ENCODE measurements around the gene TICRR. TPM values are rescaled to one million over a fixed set of nuclear protein-coding genes. Genes with fewer than 3 reads are reported as not detected.
"Not testable (repeated sequence)": the region's sequence is repeated elsewhere in the genome, so short reads cannot be mapped to it uniquely, and the experiment has no call there.

TICRR gene
- total RNA-seq, 1 donor from 2014 or later: 1.2 TPM

DNA sequence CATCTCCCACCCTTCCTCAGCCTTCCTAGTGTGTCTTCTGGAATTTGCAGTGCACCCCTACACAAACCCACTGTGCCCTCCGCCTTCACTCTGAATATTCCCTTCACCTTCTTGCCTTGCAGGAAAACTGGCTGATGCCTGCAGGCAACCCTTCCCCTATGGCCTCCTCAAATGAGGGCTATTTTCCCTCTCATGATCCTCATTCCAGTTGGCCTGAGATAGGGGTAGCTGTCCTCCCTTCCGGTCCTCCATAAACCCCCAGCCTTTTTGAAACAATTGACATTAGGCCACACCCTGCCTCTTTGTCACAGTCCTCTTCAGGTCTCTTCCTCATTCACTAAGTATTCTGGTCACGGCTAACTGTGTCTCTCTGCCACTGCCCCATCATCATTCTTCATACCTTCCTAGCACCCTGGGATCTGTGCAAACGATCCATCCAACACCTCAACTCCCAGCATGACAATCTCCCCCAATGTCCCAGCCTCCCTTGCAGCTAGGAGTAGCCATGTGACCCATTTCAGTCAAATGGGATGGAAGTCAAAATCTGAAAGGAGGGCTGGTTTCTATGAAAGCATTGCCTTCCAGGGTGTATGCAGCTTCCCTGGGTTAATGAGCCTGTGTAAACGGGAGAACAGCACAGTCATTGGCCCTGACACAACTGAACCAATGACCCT, 8.5 kb upstream of the TICRR start:
- no peak for FAIRE-seq
- no peak for DNase-seq (ENCODE audit: low spot score in 2 of 2)

DNA sequence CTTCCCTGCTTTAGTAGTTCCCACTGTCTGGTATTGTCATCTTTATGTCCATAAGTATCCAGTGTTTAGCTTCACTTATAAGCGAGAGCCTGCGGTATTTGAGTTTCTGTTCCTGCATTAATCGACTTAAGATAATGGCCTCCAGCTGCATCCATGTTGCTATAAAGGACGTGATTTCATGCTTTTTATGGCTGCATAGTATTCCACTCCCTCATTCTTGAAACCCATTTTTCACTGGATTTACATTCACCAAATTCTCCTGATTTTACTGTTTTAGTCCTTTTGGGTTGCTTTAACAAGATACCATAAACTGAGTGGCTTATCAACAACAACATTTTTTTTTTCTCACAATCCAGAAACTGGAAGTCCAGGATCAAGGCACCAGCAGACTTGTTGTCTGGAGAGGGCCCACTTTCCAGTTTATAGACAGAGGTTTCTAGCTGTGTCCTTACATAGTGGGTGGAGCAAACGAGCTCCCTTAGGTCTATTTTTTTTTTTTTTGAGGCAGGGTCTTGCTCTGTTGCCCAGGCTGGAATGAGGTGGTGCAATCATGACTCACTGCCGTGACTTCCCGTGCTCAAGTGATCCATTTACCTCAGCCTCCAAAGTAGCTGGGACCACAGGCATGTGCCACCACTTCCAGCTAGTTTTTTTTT, 6.1 kb upstream of the TICRR start:
- no peak for DNase-seq (ENCODE audit: low spot score in 2 of 2)
- FAIRE-seq: no peak

DNA sequence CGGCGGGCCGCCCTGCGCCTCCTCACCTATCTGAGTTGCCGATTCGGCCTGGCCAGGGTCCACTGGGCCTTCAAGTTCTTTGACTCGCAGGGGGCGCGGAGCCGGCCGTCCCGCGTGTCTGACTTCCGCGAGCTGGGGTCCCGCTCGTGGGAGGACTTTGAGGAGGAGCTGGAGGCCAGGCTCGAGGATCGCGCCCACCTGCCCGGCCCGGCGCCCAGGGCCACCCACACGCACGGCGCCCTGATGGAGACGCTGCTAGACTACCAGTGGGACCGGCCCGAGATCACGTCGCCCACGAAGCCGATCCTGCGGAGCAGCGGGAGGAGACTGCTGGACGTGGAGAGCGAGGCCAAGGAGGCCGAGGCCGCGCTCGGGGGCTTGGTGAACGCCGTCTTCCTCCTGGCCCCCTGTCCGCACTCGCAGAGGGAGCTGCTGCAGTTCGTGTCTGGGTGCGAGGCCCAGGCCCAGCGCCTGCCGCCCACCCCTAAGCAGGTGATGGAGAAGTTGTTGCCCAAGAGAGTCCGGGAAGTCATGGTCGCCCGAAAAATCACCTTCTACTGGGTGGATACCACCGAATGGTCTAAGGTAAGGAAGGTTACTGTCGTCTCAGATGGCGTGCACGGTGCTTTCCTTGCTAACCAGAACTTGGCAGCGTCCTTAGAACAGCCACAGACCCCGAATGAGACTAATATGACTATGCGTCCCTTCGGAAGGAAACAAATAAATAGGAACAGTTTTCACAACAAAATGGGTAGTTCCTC, 567 bp downstream of the TICRR start:
- no peak for FAIRE-seq
- DNase-seq (ENCODE audit: low spot score in 2 of 2): no peak

DNA sequence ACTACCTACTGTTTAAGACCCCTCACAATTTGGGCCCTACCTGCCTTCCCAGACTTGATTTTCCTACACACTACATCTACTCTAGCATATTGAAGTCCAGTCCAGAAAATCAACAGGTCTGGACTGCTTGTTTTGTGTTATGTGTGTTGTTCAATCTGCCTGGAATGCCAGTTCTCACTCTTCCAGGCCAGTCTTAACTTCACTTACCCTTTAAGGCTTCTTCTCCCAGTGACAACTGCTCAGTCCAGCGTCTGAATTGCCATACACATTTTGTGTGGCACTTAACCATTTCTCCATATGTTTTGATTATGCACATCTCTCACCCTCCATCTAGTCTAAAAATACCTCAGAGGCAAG, 1.1 kb downstream of the TICRR start:
- no peak for FAIRE-seq
- no peak for DNase-seq (ENCODE audit: low spot score in 2 of 2)

GRCh38 chr15:89577776-89578115, 2.5 kb downstream of the TICRR start:
- FAIRE-seq: no peak

GRCh38 chr15:89578146-89578545, 2.9 kb downstream of the TICRR start:
- no peak for DNase-seq (ENCODE audit: low spot score in 2 of 2)

More at GRCh38 chr15:89577776-89578115, 2.5 kb downstream of the TICRR start:
- DNase-seq (ENCODE audit: low spot score in 2 of 2): no peak

DNA sequence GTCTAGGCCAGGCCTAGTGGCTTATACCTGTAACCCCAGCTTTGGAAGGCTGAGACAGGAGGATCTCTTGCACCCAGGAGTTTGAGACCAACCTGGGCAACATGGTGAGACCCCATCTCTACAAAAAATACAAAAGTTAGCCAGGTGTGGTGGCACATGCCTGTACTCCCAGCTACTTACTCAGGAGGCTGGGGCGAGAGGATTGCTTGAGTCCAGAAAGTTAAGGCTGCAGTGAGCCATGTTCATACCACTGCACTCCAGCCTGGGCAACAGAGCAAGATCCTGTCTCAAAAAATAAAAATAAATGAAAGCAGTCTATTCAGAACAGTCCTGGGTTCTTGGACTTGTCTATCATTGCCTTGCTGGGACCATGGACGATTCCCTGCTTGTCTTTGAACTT, 5.5 kb downstream of the TICRR start:
- not testable (repeated sequence) for FAIRE-seq; DNase-seq (ENCODE audit: low spot score in 2 of 2)

More at GRCh38 chr15:89578146-89578545, 2.9 kb downstream of the TICRR start:
- FAIRE-seq: no peak

- FAIRE-seq (no peak), DNase-seq (ENCODE audit: low spot score in 2 of 2) (no peak)
Measured at GRCh38 chr15:89586651-89587050, 11.4 kb downstream of the TICRR start.

- no peak for FAIRE-seq
- DNase-seq (ENCODE audit: low spot score in 2 of 2): no peak
Measured at GRCh38 chr15:89587955-89588354, 12.7 kb downstream of the TICRR start.

DNA sequence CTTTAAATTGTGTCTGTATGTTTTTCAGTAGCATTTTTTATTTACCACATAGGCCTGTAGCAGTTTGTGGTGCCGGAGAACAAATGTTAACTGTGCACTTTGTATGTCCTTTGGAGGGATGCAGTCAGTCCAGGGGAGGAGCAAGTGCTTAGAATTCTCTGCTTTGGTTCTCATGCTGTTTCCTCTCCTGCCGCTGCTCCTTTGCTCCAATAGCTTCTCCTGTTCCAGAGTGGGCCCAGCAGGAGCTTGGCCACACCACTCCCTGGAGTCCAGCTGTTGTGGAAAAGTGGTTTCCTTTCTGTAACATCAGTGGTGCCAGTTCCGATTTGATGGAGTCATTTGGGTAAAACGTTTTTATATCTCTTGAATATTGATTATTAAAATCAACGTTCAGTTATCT, 16.6 kb downstream of the TICRR start:
- no peak for DNase-seq (ENCODE audit: low spot score in 2 of 2)
- no peak for FAIRE-seq

DNA sequence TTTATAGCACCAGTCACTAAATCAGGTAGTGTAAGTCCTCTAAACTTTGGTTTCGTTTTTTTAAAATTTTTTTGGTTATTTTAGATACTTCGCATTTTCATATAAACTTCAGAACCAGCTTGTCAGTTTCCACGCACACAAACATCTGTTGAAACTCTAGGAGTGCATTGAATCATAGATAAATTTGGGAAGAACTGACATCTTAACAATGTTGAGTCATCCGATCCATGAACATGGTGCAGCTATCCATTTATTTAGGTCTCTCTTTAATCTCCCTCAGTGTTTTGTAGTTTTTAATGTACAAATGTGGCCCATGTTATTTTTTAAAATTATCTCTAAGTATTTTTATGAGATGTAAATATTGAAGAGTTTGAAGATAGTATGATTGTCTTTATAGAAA, 17.7 kb downstream of the TICRR start:
- DNase-seq (ENCODE audit: low spot score in 2 of 2): no peak
- no peak for FAIRE-seq

- FAIRE-seq (no peak), DNase-seq (ENCODE audit: low spot score in 2 of 2) (no peak)
Measured at GRCh38 chr15:89599021-89599420, 23.8 kb downstream of the TICRR start.

DNA sequence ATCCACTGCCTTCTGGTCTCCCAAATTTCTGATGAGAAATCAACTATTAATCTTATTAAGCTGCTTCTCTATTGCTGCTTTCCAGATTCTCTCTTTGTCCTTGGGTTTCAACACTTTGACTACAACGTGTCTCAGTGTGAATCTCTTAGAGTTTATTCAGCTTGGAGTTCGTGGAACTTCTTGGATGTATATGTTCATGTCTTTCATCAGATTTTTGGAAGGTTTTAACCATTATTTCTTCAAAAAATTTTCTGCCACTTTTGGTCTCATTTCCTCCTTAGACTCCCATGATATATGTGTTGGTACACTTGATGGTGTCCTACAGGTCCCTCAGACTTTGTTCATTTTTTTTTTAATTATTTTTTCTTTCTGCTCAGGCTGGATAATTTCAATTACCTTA, 36.0 kb downstream of the TICRR start:
- DNase-seq (ENCODE audit: low spot score in 2 of 2): no peak
- no peak for FAIRE-seq

DNA sequence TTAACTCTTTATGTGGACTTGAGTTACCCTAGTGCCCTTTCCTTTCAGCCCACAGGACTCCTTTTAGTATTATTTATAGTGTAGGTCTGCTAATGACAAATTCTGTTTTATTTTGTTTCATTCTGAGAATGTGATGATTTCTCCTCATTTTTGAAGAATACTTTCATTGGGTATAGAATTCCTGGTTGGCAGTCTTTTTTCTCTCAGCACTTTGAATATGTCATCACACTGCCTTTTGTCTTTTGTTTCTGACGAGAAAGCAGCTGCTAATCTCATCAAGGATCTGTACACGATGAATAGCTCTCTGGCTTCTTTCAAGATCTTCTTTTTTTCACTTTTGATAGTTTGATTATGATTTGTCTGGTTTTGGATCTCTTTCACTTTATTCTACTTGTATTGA, 37.8 kb downstream of the TICRR start:
- no peak for FAIRE-seq
- no peak for DNase-seq (ENCODE audit: low spot score in 2 of 2)

DNA sequence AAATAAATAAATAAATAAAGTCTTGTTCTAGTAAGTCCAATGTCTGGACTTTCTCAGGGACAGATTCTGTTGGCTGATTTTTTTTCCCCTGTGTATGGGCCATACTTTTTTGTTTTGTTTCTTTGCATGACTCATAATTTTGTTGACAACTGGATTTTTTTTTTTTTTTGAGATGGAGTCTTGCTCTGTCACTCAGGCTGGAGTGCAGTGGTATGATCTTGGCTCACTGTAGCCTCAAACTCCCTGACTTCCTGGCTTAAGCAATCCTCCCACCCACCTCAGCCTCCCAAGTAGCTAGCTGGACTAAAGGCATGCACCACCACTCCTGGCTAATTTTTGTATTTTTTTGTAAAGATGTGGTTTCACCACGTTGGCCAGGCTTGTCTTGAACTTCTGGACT, 38.9 kb downstream of the TICRR start:
- FAIRE-seq: no peak
- DNase-seq (ENCODE audit: low spot score in 2 of 2): no peak

GRCh38 chr15:89615135-89615534, 39.9 kb downstream of the TICRR start:
- FAIRE-seq: no peak
- no peak for DNase-seq (ENCODE audit: low spot score in 2 of 2)

- DNase-seq (ENCODE audit: low spot score in 2 of 2) (no peak), FAIRE-seq (no peak)
Measured at GRCh38 chr15:89616228-89616627, 41.0 kb downstream of the TICRR start.

GRCh38 chr15:89621547-89621946, 46.3 kb downstream of the TICRR start:
- no peak for DNase-seq (ENCODE audit: low spot score in 2 of 2)
- FAIRE-seq: no peak

DNA sequence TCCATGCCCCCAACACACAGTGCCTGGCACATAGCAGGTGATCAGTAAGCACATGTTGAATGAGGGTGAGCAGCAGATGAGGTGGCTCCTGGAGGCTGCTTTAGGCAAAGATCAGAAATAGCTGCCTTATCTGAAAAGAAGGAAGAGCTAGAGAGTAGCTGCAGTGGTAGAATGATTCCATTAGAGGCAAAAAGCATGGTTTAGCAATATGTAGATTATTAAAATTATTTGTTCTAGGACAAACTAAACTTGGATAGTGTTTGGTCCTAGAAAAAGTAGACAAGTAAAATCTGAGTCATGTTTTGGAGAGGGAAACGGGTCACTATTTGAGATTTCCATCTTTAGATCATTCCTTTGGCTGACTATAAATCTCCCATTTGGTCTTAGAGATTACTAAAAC, 47.9 kb downstream of the TICRR start:
- DNase-seq (ENCODE audit: low spot score in 2 of 2): no peak
- no peak for FAIRE-seq

DNA sequence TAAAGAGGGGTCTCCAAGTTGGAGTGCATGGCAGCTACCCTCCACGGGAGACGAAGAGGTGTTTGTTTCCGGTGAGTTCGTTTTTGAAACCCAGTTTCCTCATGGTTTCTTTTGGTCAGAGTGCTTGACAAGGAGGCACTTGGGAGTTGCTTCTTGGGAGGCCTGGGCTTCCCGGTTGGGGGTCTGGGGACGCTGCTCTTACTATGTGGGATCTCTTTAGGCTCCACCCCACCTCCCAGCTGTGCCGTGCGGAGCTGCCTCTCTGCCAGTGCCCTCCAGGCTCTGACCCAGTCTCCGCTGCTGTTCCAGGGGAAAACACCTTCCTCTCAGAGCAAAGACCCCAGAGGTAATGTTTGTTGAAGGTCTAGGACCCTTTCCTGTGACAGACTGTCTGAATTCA, 50.4 kb downstream of the TICRR start:
- FAIRE-seq: no peak
- DNase-seq (ENCODE audit: low spot score in 2 of 2): no peak

- no peak for FAIRE-seq
- DNase-seq (ENCODE audit: low spot score in 2 of 2): no peak
Measured at GRCh38 chr15:89627256-89627970, 52.1 kb downstream of the TICRR start.
